Pons (tissue), 1 donor: Measurements from ENCODE around the gene TBC1D16.
A peak's percentile ranks its signal among the peaks of the same experiment; 100 is the strongest.

Experiments
- DNase-seq: peaks from one replicate; pipeline ENCODE4 v3.0.0-alpha.2; 2016; ENCODE audit warnings: low spot score

The TBC1D16 gene

DNA sequence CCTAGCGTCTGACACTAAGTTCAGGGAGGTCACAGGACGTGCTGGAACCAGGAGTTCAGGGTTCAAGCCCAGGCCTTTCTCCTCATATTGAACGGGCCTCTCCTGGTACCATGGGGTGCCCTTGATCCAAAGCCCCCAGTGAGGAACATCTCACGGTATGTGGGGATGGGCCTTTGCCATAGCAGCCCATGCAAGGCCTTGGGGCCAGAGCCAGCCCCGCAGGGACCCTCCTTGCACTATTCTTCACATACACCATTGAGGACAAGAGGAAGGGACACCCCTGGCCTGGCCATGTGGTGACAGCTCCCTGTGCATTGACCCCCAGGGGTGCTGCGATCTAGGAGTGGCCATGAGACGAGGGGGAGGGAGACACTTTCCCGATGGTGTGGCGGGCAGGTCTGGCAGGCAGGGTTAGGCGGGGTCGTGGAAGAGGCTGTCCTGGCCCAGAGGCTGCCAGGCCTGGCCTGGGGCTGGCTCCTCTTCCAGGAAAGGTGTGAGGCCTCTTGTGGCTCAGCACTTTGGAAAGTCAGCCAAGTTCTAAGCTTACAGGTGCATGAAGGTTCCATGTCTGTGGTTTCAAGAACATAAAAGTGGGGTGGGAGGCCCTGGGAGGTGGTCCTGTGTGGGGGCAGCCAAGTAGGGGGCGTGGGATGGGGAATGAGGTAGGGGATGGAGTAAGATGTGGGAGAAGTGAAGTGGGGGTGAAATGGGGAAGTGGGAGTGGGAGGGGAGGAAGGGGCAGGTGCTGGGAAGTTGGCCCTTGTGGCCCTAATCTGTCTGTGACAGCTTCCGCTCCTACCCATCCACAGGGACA, 107.8 kb downstream of the TBC1D16 start:
- DNase-seq: no peak

DNA sequence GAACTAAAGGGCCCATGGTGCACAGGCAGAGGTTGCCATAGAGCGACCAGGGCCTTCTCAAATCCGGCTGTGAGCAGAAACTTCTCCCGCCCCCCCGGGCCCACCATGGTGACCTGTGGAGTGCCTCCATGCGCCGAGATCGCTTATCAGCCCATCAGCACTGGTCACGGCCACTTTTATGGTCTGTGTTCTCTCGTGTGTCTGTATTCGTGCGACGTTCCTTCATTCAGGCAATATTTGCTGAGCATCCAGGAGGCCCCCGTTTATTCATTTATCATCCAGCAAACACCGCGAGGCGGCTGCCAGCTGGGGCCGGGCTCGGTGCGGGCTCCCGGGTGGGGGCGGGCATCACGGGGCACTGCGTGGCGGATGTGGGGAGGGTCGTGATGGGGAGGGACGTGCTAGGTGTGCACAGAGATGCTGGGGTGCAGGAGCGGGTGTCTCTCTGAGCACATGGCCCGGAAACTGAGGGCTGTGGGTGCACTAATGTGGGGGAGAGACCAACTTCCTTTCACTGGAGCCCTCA, 108.5 kb downstream of the TBC1D16 start:
- DNase-seq: no peak

DNA sequence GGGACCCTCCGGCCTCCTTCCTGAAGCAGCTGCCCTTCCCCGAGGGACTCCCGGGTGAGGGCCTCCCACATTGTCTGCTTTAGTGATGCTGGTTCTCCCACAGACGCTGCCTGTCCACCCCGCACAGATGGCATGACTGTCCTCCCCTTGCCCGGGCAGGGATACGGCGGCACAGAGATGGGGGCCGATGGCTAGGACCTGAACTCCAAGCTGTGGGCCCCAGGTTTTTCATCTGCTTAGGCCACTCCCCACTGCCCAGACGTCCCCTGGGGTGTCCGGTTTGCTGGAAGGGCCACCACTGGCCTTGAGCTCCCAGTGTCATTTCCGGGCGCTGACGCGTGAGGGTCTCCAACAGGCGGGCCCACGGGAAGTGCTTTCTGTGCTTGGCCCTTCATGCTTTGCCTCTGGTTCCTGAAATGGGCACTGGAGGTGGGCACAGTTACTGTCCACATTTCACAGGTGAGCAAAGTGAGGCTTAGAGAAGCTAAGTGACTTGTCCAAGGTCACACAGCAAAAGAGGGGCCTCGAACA, 109.0 kb downstream of the TBC1D16 start:
- DNase-seq: no peak

- no peak for DNase-seq
Measured at GRCh38 chr17:79926142-79926604, 109.5 kb downstream of the TBC1D16 start.

DNA sequence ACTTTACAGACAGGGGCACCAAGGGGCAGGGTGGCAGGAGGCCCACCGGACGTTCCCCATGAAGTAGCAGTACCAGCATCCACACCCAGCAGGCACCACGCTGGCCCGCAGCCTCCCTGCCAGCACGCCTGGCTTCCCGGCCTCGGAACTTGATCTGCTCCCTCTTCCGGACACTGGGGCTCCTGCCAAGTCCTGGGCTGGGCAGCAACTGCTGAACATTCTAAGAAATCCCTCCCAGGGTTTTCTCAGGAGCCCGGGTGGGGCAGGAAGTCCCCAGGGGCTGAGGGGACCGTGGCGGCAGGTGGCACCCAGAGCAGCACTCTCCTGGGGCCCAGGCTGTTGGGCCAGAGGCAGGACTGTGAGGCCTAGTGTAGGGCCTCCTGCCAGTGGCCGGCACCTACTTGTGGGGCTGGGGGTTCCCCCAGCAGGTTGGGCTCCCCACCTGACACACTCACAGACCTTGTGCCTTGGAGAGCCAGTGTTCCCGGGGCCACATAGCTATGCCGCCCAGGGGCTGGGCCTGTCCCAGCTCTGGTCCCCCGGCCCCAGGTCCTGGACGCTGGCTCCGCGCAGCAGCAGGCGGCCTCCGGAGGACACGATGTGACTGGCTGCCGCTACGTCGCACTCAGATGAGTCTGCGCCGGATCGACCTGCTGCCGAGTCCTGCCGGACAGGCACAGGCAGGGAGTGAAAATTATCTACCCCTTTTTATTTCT, 110.3 kb downstream of the TBC1D16 start:
- peak; percentile 51 for DNase-seq

- DNase-seq: no peak
Measured at GRCh38 chr17:79924639-79924976, 111.1 kb downstream of the TBC1D16 start.

GRCh38 chr17:79923974-79924638, 111.6 kb downstream of the TBC1D16 start:
- DNase-seq: peak; percentile 38

GRCh38 chr17:79922798-79923197, 112.9 kb downstream of the TBC1D16 start:
- no peak for DNase-seq

- DNase-seq: no peak
Measured at GRCh38 chr17:79922116-79922601, 113.5 kb downstream of the TBC1D16 start.

- DNase-seq: no peak
Measured at GRCh38 chr17:79921411-79922115, 114.1 kb downstream of the TBC1D16 start.

- DNase-seq: no peak
Measured at GRCh38 chr17:79920751-79921410, 114.8 kb downstream of the TBC1D16 start.

DNA sequence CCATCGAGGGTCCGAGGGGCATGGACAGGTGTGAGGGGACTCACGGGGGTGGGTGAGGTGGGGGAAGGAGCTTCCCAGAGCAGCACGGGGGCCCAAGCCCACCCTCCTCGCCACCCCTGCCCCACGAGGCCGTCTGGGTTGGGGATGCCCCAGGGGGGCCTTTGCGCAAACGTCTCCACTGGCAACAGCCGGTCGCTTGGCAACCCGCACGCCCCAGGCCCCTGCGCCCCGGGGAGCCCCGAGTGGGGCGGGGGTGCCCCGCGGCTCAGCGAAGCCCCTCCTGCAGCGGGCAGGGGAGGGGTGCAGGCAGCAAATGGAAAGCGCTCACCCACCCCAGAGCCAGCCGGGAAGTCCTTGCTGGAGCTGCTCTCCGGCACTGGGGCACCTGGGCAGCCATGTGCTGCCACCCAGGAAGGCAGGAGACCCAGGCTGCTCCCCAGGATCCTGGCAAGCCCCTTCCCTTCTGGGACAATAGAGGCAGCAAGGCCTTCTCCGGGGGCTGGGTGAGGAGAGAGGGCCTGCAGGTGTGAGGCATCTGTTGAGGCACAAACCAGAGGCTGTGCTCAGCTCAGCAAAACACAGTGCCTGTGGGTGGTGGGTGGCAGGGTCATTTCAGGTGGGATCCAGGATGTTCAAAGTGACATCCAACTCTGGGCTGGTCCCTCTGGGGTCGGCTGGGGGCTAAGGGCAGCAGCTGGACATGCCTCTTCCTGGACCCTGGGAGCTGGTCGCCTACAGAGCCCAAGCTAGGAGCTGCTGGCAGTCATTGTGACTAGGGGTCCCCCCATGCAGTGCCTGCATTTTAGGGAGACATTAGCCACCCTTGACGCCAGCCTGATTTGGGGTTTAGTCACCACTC, 115.6 kb downstream of the TBC1D16 start:
- DNase-seq: no peak

DNA sequence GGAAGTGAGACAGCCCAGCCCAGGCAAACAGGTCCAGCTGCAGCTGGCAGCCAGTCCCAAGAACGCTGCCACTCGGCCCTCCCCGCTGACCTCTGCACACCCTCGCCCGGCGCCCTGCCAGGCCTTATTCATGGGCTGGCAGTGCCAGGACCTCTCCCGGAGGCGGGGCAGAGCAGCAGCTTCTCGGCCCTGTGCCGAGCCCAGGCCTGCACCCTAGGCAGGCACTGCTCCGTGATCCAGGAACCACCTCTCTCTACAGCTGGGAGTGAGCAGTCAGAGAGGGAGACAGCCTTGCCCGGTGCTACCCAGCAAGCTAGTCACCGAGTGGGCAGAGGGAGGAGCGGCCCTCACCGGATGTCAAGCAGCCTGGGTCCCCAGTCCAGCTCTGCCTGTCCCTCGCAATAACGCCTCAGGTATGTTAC, 116.5 kb downstream of the TBC1D16 start:
- peak; percentile 94 for DNase-seq

DNA sequence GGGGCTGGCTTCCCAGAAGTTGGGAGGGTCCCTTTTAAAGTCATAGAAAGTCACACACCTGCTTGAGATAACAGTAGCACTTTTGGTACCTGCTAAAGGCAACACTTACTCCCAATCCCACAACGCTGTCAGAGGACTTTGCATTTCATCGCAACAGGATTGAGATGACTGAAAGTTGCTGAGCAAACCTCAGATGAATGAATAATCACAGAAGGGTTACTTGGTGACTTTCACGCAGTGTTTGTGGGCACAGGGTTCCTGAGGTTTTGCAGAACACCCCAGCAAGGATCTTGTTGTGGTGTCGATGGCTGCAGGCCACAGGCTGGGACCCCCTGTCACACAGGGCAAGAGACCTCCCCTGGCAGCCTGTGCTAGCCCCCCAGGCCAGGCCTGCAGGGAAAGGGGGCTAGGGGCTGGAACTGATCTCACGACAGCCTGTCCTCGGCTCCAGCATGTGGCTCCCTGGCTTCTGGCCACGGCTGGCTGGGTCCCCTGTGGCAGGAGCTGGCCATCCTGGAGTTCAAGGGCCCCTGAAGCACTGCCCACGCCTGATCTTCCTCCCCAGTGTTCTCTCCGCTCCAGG, 117.0 kb downstream of the TBC1D16 start:
- no peak for DNase-seq

- DNase-seq: no peak
Measured at GRCh38 chr17:79917902-79918484, 117.7 kb downstream of the TBC1D16 start.

DNA sequence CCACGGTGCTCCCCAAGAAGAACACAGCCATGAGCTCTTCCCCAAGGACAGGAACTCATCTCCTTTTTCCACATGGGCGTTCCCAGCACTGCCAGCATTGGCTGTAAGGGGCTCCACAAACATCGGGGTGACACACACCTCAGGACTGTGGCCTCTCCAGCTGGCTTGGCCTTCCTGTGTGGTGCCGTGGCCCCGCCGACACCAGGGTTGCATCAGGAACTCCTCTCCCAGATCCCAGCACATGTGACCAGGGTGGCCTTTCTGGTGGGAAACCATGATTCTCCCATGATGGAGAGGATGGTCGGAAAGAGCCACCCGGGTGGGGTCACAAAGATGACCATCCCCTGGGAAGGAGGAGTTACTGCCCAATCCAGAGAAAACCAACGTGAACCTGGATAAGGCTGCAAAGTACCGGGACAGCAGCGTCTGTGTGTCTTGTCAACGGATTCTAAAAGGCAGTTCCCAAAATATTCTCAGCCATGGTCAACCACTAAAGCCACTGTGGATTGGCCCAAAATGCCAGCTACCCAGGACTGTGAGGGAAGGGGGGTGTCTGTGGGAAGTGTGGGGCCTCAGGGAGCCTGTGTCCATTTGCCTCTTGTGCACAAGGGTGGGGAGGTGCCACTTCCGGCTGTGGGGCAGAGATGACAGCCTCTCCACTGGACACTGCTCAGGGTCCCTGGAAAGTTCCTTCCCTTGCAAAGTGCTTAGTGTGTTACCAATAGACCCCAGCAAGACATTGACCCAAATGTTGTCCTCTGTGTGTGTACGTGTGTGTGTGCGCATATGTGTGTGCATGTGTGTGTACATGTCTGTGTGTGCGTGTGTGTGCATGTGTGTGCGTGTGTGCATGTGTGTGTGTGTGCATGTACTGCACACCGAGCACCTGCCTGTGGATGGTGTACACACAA, 118.4 kb downstream of the TBC1D16 start:
- no peak for DNase-seq

DNA sequence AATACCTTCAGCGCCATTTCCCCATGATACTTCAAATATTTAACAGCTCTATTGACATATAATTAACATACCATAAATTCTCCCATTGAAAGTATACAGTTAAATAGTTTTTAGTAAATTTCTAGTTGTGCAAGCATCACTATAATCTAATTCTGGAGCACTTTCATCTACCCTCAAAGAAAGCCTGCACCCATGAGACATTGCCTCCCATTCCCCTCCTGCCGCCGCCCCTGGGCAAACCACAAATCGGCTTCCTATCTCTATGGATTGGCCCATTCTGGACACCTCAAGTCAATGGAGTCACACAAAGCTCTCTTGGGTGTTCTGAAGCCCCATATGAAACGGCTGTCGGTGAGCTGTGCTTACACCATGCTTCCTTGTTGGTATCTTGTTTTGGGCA, 119.2 kb downstream of the TBC1D16 start:
- no peak for DNase-seq

- DNase-seq: no peak
Measured at GRCh38 chr17:79915850-79916430, 119.7 kb downstream of the TBC1D16 start.
